Measurements from ENCODE around the gene ACOX3. TPM values are rescaled to one million over a fixed set of nuclear protein-coding genes. Genes with fewer than 3 reads are reported as not detected.

ACOX3 gene
- total and polyA plus RNA-seq, 2 of the 8 experiments (the other 6 are each of a cell fraction or from before 2014, with no cell fraction given): 2.5 to 9.9 TPM

GRCh38 chr4:8459867-8460445, 19.4 kb upstream of the ACOX3 start:
- H3K36me3 ChIP-seq (ENCODE audit: control insufficient read depth in 2 of 4, insufficient read depth in 4 of 4, low read length in 3 of 4): peaks cover under 1 to 12% (median 8%) of the 10 kb centered on the region in 4 experiments; a peak in 7 of 8 replicates
- H2BK12ac ChIP-seq (ENCODE audit: low read depth, low read length): no peak overlapping the region
- H2BK5ac ChIP-seq (ENCODE audit: low read depth, low read length): no peak overlapping the region
- no peaks in the 10 kb centered on the region for H3K23me2 ChIP-seq (ENCODE audit: low read depth, low read length)
- H3K14ac ChIP-seq (ENCODE audit: insufficient read length): no peak overlapping the region
- H4K20me1 ChIP-seq (replicated peaks in 1 of 2; ENCODE audit: control insufficient read depth in 1 of 2, insufficient read depth in 2 of 2, low read length in 2 of 2): no peaks in the 10 kb centered on the region
- no peak overlapping the region for H3K18ac ChIP-seq (ENCODE audit: extremely low read depth, low read length)
- no peak overlapping the region for H3K4me3 ChIP-seq (ENCODE audit: extremely low read depth in 1 of 4, insufficient read depth in 2 of 4, low read depth in 3 of 4, low read length in 4 of 4)
- H2BK20ac ChIP-seq (ENCODE audit: low read length): no peak overlapping the region
- H3K4me2 ChIP-seq (ENCODE audit: insufficient read depth in 1 of 2, low read depth in 2 of 2, low read length in 2 of 2): no peak overlapping the region
- no peak overlapping the region for H2AK5ac ChIP-seq (ENCODE audit: low read depth, low read length)
- H3K9me3 ChIP-seq (ENCODE audit: insufficient read depth in 2 of 2, low read depth in 1 of 2, low read length in 1 of 2): no peaks in the 10 kb centered on the region
- no peak overlapping the region for H3K27ac ChIP-seq (ENCODE audit: low read depth, low read length)
- no peak overlapping the region for H4K91ac ChIP-seq (replicated peaks; ENCODE audit: insufficient read length, low read length)
- H3K27me3 ChIP-seq (replicated peaks in 1 of 4; ENCODE audit: control insufficient read depth in 3 of 4, extremely low read depth in 1 of 4, insufficient read depth in 3 of 4, low read length in 3 of 4): no peaks in the 10 kb centered on the region
- TF ChIP-seq E2F6 (IDR thresholded peaks at IDR 0.05) (no peak), SUZ12 (IDR thresholded peaks at IDR 0.05; ENCODE audit: low read length) (no peak), ATF2 (IDR thresholded peaks at IDR 0.05; ENCODE audit: low read length) (no peak), SIN3A (conservative IDR thresholded peaks at IDR 0.05 in 1 of 2, IDR thresholded peaks at IDR 0.05 in 1 of 2; ENCODE audit: low read depth in 1 of 2, low read length in 2 of 2) (no peak), BCL11A (IDR thresholded peaks at IDR 0.05; ENCODE audit: low read depth in 2 of 2, low read length in 2 of 2) (no peak), KDM1A (IDR thresholded peaks at IDR 0.05; ENCODE audit: borderline replicate concordance, low read length) (no peak), JUN (IDR thresholded peaks at IDR 0.05; ENCODE audit: low read depth, low read length) (no peak)
- no peak overlapping the region for H4K5ac ChIP-seq (ENCODE audit: insufficient read length, low read depth, low read length)
- no peaks in the 10 kb centered on the region; the same call in 1 of the 2 replicates for H3K79me1 ChIP-seq (ENCODE audit: low read depth, low read length)
- H4K8ac ChIP-seq (ENCODE audit: extremely low read depth, insufficient read depth, low read length): no peak overlapping the region
- H3K9ac ChIP-seq (replicated peaks in 1 of 4; ENCODE audit: extremely low read depth in 1 of 4, low read depth in 3 of 4, low read length in 3 of 4): no peak overlapping the region
- H2BK15ac ChIP-seq (ENCODE audit: low read length): no peak overlapping the region
- H3K56ac ChIP-seq (replicated peaks; ENCODE audit: insufficient read length, low read depth, low read length): no peak overlapping the region
- H3K79me2 ChIP-seq (ENCODE audit: control insufficient read depth in 1 of 2, insufficient read depth in 2 of 2, low read length in 2 of 2): no peaks in the 10 kb centered on the region
- FAIRE-seq (no peak), DNase-seq (ENCODE audit: low read depth in 1 of 2, low spot score in 2 of 2) (no peak)
- POLR2A ChIA-PET (ENCODE audit: partially characterized antibody): no interaction called here
- 93% methylated on average over 8 of the region's 8 CpGs; no CpG with 5 or more reads in 1 of the 2 experiments for WGBS, 2 experiments (ENCODE audit: extremely low coverage in 1 of 2, insufficient coverage in 1 of 2, insufficient read length in 1 of 2, insufficient replicate concordance in 2 of 2, low coverage in 1 of 2, low lambda C conversion rate in 2 of 2, missing lambda C conversion rate in 1 of 2)
- H3K4ac ChIP-seq (replicated peaks; ENCODE audit: insufficient read length, low read depth, low read length): no peak overlapping the region
- H2BK120ac ChIP-seq (replicated peaks; ENCODE audit: low read depth, low read length): no peak overlapping the region
- H3K4me1 ChIP-seq (replicated peaks in 1 of 4; ENCODE audit: control insufficient read depth in 3 of 4, insufficient read depth in 4 of 4, low read length in 3 of 4): no peaks in the 10 kb centered on the region
- CTCF ChIA-PET (ENCODE audit: partially characterized antibody): interaction anchor here (0.8 to 1.6 kb wide), 3 partner anchors 8 to 101 kb away, joined by 3 read pairs; no protein-coding TSS in a partner anchor
- H3K23ac ChIP-seq (ENCODE audit: insufficient read length): no peak overlapping the region
- H2AFZ ChIP-seq (ENCODE audit: low read length): no peak overlapping the region
